NT2/D1 (cell line): ENCODE data around the gene TNK1.

Source experiments
- DNase-seq: peaks from one replicate; pipeline ENCODE4 v3.0.0-alpha.2; 2011; ENCODE audit warnings: low read depth, low spot score
- H3K27me3 ChIP-seq: 2 replicates; pipeline ENCODE4 v1.6.0; 2011; ENCODE audit warnings: mild to moderate bottlenecking; ENCODE audit not compliant: insufficient read length, insufficient read depth
- H3K36me3 ChIP-seq: 2 replicates; pipeline ENCODE4 v1.6.1; 2011; ENCODE audit warnings: mild to moderate bottlenecking, low read length, mixed read lengths; ENCODE audit not compliant: insufficient read depth, insufficient read length
- H3K4me1 ChIP-seq: 2 replicates; pipeline ENCODE4 v1.5.1; 2011; ENCODE audit not compliant: insufficient read depth, insufficient read length
- H3K4me3 ChIP-seq: 2 replicates; pipeline ENCODE4 v1.5.1; 2011; ENCODE audit warnings: low read depth; ENCODE audit not compliant: insufficient read length
- H3K9ac ChIP-seq: 2 replicates; pipeline ENCODE4 v1.6.0; 2011; ENCODE audit warnings: low read depth; ENCODE audit not compliant: insufficient read length
- H3K9me3 ChIP-seq: 2 replicates; pipeline ENCODE4 v1.5.1; 2011; ENCODE audit warnings: mild to moderate bottlenecking, low read length; ENCODE audit not compliant: insufficient read depth
- SUZ12 ChIP-seq: IDR thresholded peaks from 2 replicates; pipeline ENCODE4 v1.6.1; 2011; ENCODE audit not compliant: insufficient read length, insufficient read depth; ENCODE audit errors: extremely low read depth
- YY1 ChIP-seq: IDR thresholded peaks from 2 replicates; pipeline ENCODE4 v1.6.1; 2011; ENCODE audit not compliant: insufficient read length, insufficient read depth
- ZNF274 ChIP-seq: IDR thresholded peaks from 2 replicates; pipeline ENCODE4 v1.6.1; 2011; ENCODE audit warnings: mild to moderate bottlenecking, low read depth, low read length

Gene TNK1

GRCh38 chr17:7383742-7384488 lies 3.0 kb downstream of the TNK1 start:
- peak overlapping the region; percentile 77 for H3K9ac ChIP-seq
- peaks cover 5% of the 10 kb centered on the region; the same call in 1 of the 2 replicates for H3K9me3 ChIP-seq
- TF ChIP-seq YY1, result no peak
- TF ChIP-seq SUZ12, result no peak
- no peak for TF ChIP-seq ZNF274
- peak overlapping the region; percentile 26 for H3K4me3 ChIP-seq
- peaks cover 19% of the 10 kb centered on the region for H3K36me3 ChIP-seq
- peaks cover 45% of the 10 kb centered on the region for H3K27me3 ChIP-seq
- no peak for DNase-seq
- H3K4me1 ChIP-seq, result peaks cover 22% of the 10 kb centered on the region

GRCh38 chr17:7384489-7385081 lies 3.7 kb downstream of the TNK1 start:
- Histone ChIP-seq H3K36me3 (peaks cover 26% of the 10 kb centered on the region), H3K9me3 (no peaks in the 10 kb centered on the region), H3K4me1 (peaks cover 22% of the 10 kb centered on the region), H3K9ac (peak overlapping the region; percentile 77), H3K27me3 (peaks cover 40% of the 10 kb centered on the region), H3K4me3 (peak overlapping the region; percentile 26)
- no peak for DNase-seq
- TF ChIP-seq ZNF274 (no peak), SUZ12 (no peak), YY1 (no peak)

GRCh38 chr17:7388856-7389255 lies 8.0 kb downstream of the TNK1 start:
- Histone ChIP-seq H3K9me3 (no peaks in the 10 kb centered on the region), H3K9ac (no peak overlapping the region), H3K36me3 (peaks cover 57% of the 10 kb centered on the region), H3K4me1 (peaks cover 13% of the 10 kb centered on the region), H3K27me3 (peaks cover under 1% of the 10 kb centered on the region), H3K4me3 (no peak overlapping the region)
- no peak for TF ChIP-seq SUZ12
- no peak for TF ChIP-seq YY1
- no peak for DNase-seq

GRCh38 chr17:7389924-7390910 lies 9.3 kb downstream of the TNK1 start:
- no peak overlapping the region for H3K4me3 ChIP-seq
- no peaks in the 10 kb centered on the region for H3K27me3 ChIP-seq
- H3K36me3 ChIP-seq, result peaks cover 57% of the 10 kb centered on the region
- TF ChIP-seq YY1 (no peak), SUZ12 (no peak), ZNF274 (no peak)
- H3K9ac ChIP-seq, result no peak overlapping the region
- DNase-seq, result no peak
- no peaks in the 10 kb centered on the region for H3K9me3 ChIP-seq
- H3K4me1 ChIP-seq, result peaks cover 9% of the 10 kb centered on the region

- DNase-seq, result no peak
- no peak overlapping the region for H3K4me3 ChIP-seq
- no peak overlapping the region for H3K9ac ChIP-seq
- peaks cover 57% of the 10 kb centered on the region for H3K36me3 ChIP-seq
- H3K27me3 ChIP-seq, result no peaks in the 10 kb centered on the region
- TF ChIP-seq SUZ12, result no peak
- no peak for TF ChIP-seq ZNF274
- no peak for TF ChIP-seq YY1
- H3K4me1 ChIP-seq, result peaks cover 9% of the 10 kb centered on the region
- no peaks in the 10 kb centered on the region for H3K9me3 ChIP-seq
Measured at GRCh38 chr17:7391307-7391706, 10.4 kb downstream of the TNK1 start.

GRCh38 chr17:7392696-7393612 lies 12.1 kb downstream of the TNK1 start:
- Histone ChIP-seq H3K27me3 (no peaks in the 10 kb centered on the region), H3K4me1 (peaks cover 9% of the 10 kb centered on the region), H3K9ac (peak overlapping the region; percentile 76), H3K4me3 (peak overlapping the region; percentile 58), H3K9me3 (no peaks in the 10 kb centered on the region), H3K36me3 (peaks cover 47% of the 10 kb centered on the region)
- TF ChIP-seq SUZ12, result no peak
- no peak for TF ChIP-seq ZNF274
- no peak for TF ChIP-seq YY1
- no peak for DNase-seq
